ENCODE data around the gene AREL1. TPM values are rescaled to one million over a fixed set of nuclear protein-coding genes. Genes with fewer than 3 reads are reported as not detected.
"Not testable (repeated sequence)": the region's sequence is repeated elsewhere in the genome, so short reads cannot be mapped to it uniquely, and the experiment has no call there.

Gene AREL1
- total RNA-seq: 10 to 100 TPM; 49.7 to 52.9 TPM
- polyA plus RNA-seq: 10 to 100 TPM; 17.3 to 20.6 (median 19.3) TPM
- 71.0 to 110 (median 97.2) reads per million in 6 experiments for total RNA-seq

- H3K9me3 Mint-ChIP-seq: no peaks in the 10 kb centered on the region
- POLR2A ChIA-PET: interaction anchor here (0.9 to 1.4 kb wide), 4 partner anchors 9 to 104 kb away, joined by 3 to 5 read pairs (median 4); no protein-coding TSS in a partner anchor
- peaks cover 5 to 33% (median 10%) of the 10 kb centered on the region in 3 donors for H3K36me3 Mint-ChIP-seq
- H3K4me3 Mint-ChIP-seq: peak within 1 kb of the TSS; percentile 90 to 98 (median 96)
- no peaks in the 10 kb centered on the region for H3K27me3 Mint-ChIP-seq
- peaks cover 21 to 67% (median 61%) of the 10 kb centered on the region in 4 donors for H3K4me1 Mint-ChIP-seq
- DNase-seq (peak; percentile 60 to 90 (median 84)), ATAC-seq (peak; percentile 95)
- peak within 1 kb of the TSS; percentile 95 to 99 (median 98) for H3K27ac Mint-ChIP-seq
Measured at GRCh38 chr14:74712499-74713394, at the start of gene AREL1, which contains the start of gene FCF1. AREL1 (minus strand) TSS chr14:74713080; CDS start chr14:74685615, 27,465 bp downstream. FCF1 (plus strand) TSS chr14:74713144; CDS start chr14:74713198, 54 bp downstream.

- H3K4me3 Mint-ChIP-seq, H3K27me3 Mint-ChIP-seq, H3K36me3 Mint-ChIP-seq, ATAC-seq, H3K9me3 Mint-ChIP-seq, DNase-seq, POLR2A ChIA-PET, H3K4me1 Mint-ChIP-seq, H3K27ac Mint-ChIP-seq: not testable (repeated sequence)
Measured at GRCh38 chr14:74758505-74758904, 45.6 kb upstream of the AREL1 start.

- Mint-ChIP-seq H3K27ac (no peak overlapping the region), H3K4me3 (no peak overlapping the region), H3K4me1 (no peaks in the 10 kb centered on the region), H3K27me3 (no peaks in the 10 kb centered on the region), H3K36me3 (peaks cover 0 to 15% (median 5%) of the 10 kb centered on the region in 3 donors), H3K9me3 (peaks cover 0 to 18% (median 10%) of the 10 kb centered on the region in 9 donors)
- DNase-seq: no peak
- no peak for ATAC-seq
- POLR2A ChIA-PET: no interaction called here
Measured at GRCh38 chr14:74756326-74756725, 43.4 kb upstream of the AREL1 start.

DNA sequence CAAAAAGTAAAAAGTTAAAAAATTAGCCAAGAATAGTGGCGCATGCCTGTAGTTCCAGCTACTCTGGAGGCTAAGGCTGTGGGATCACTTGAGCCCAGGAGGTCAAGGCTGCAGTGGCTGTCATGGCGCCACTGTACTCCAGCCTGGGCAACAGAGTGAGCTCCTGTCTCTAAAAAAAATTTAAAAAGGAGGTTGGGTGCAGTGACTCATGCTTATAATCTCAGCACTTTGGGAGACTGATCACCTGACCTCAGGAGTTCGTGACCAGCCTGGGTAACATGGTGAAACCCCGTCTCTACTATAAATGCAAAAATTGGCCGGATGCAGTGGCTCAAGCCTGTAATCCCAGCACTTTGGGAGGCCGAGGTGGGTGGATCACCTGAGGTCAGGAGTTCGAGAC, 42.0 kb upstream of the AREL1 start:
- H3K4me1 Mint-ChIP-seq: no peaks in the 10 kb centered on the region
- DNase-seq: no peak
- no peak overlapping the region for H3K27ac Mint-ChIP-seq
- no peaks in the 10 kb centered on the region for H3K27me3 Mint-ChIP-seq
- no peak overlapping the region for H3K4me3 Mint-ChIP-seq
- ATAC-seq: no peak
- peaks cover 0 to 15% (median 5%) of the 10 kb centered on the region in 3 donors for H3K36me3 Mint-ChIP-seq
- POLR2A ChIA-PET: interaction anchor here (1.3 kb wide), 1 partner anchor 8 kb away, joined by 4 read pairs; the partner anchor contains the start of gene YLPM1
- peaks cover 0 to 23% (median 10%) of the 10 kb centered on the region in 9 donors for H3K9me3 Mint-ChIP-seq

DNA sequence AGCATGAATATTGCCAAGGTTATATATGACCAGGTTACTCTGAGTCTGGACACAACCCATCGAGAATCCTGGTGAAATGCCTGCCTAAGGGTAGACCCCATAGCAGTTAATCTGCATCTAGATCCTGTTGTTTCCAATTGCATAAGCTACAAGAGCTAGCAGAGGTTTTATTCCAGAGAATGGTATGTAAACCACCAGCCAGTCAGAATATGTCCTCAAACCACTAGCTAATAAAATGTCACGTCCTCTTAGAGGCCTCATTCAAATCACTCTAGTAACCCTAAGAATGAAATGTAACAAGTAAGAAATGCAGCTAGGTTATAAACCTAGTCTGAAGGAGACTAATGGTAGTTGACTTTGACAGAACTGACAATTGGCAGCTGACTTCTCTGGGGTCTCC, 41.3 kb upstream of the AREL1 start:
- H3K36me3 Mint-ChIP-seq: peaks cover 0 to 15% (median 5%) of the 10 kb centered on the region in 3 donors
- H3K9me3 Mint-ChIP-seq: peaks cover 0 to 23% (median 10%) of the 10 kb centered on the region in 9 donors
- POLR2A ChIA-PET: interaction anchor here (1.3 kb wide), 1 partner anchor 9 kb away, joined by 4 read pairs; the partner anchor contains the start of gene YLPM1
- ATAC-seq (no peak), DNase-seq (no peak)
- H3K4me1 Mint-ChIP-seq: no peaks in the 10 kb centered on the region
- no peaks in the 10 kb centered on the region for H3K27me3 Mint-ChIP-seq
- no peak overlapping the region for H3K4me3 Mint-ChIP-seq
- no peak overlapping the region for H3K27ac Mint-ChIP-seq

GRCh38 chr14:74747237-74747636, 34.4 kb upstream of the AREL1 start:
- Mint-ChIP-seq H3K9me3 (peaks cover 0 to 10% (median 4%) of the 10 kb centered on the region in 9 donors), H3K4me3 (no peak overlapping the region)

GRCh38 chr14:74739293-74740030, 26.6 kb upstream of the AREL1 start:
- Mint-ChIP-seq H3K27me3 (no peaks in the 10 kb centered on the region), H3K9me3 (no peaks in the 10 kb centered on the region), H3K4me1 (no peaks in the 10 kb centered on the region), H3K27ac (peak overlapping the region in 1 of 10 donors; percentile 19), H3K4me3 (no peak overlapping the region), H3K36me3 (peaks cover 7 to 51% (median 16%) of the 10 kb centered on the region in 3 donors)
- no peak for DNase-seq
- POLR2A ChIA-PET: no interaction called here
- no peak for ATAC-seq

More at GRCh38 chr14:74747237-74747636, 34.4 kb upstream of the AREL1 start:
- no peak for ATAC-seq
- Mint-ChIP-seq H3K27me3 (no peaks in the 10 kb centered on the region), H3K36me3 (peaks cover 0 to 5% (median 0%) of the 10 kb centered on the region in 3 donors), H3K4me1 (no peaks in the 10 kb centered on the region), H3K27ac (peak overlapping the region in 1 of 10 donors; percentile 20)
- DNase-seq: no peak
- POLR2A ChIA-PET: no interaction called here

GRCh38 chr14:74737753-74738325, 25.0 kb upstream of the AREL1 start:
- Mint-ChIP-seq H3K27ac (peak overlapping the region in 1 of 10 donors; percentile 40), H3K4me3 (no peak overlapping the region), H3K9me3 (no peaks in the 10 kb centered on the region), H3K36me3 (peaks cover 12 to 66% (median 16%) of the 10 kb centered on the region in 3 donors), H3K4me1 (no peaks in the 10 kb centered on the region), H3K27me3 (no peaks in the 10 kb centered on the region)
- POLR2A ChIA-PET: interaction anchor here (0.6 kb wide), 1 partner anchor 16 kb away, joined by 4 read pairs; no protein-coding TSS in a partner anchor
- ATAC-seq (no peak), DNase-seq (no peak)

GRCh38 chr14:74735125-74735524, 22.2 kb upstream of the AREL1 start:
- DNase-seq (no peak), ATAC-seq (no peak)
- Mint-ChIP-seq H3K4me1 (no peaks in the 10 kb centered on the region), H3K4me3 (no peak overlapping the region), H3K36me3 (peaks cover 12 to 85% (median 16%) of the 10 kb centered on the region in 3 donors), H3K27me3 (no peaks in the 10 kb centered on the region), H3K27ac (no peak overlapping the region), H3K9me3 (no peaks in the 10 kb centered on the region)
- POLR2A ChIA-PET: no interaction called here

- no peak for DNase-seq
- no peak overlapping the region for H3K4me3 Mint-ChIP-seq
- POLR2A ChIA-PET: no interaction called here
- H3K4me1 Mint-ChIP-seq: peaks cover 0 to 5% (median 2%) of the 10 kb centered on the region in 4 donors
- no peaks in the 10 kb centered on the region for H3K27me3 Mint-ChIP-seq
- ATAC-seq: no peak
- no peaks in the 10 kb centered on the region for H3K9me3 Mint-ChIP-seq
- H3K27ac Mint-ChIP-seq: no peak overlapping the region
- peaks cover 7 to 79% (median 12%) of the 10 kb centered on the region in 3 donors for H3K36me3 Mint-ChIP-seq
Measured at GRCh38 chr14:74733221-74733620, 20.3 kb upstream of the AREL1 start.

GRCh38 chr14:74732387-74732786, 19.5 kb upstream of the AREL1 start:
- ATAC-seq (no peak), DNase-seq (no peak)
- Mint-ChIP-seq H3K4me3 (no peak overlapping the region), H3K27ac (peak overlapping the region in 1 of 10 donors; percentile 16), H3K27me3 (no peaks in the 10 kb centered on the region), H3K9me3 (no peaks in the 10 kb centered on the region), H3K36me3 (peaks cover 7 to 74% (median 12%) of the 10 kb centered on the region in 3 donors), H3K4me1 (peaks cover 0 to 5% (median 2%) of the 10 kb centered on the region in 4 donors)
- POLR2A ChIA-PET: interaction anchor here (0.6 kb wide), 1 partner anchor 12 kb away, joined by 5 read pairs; no protein-coding TSS in a partner anchor

DNA sequence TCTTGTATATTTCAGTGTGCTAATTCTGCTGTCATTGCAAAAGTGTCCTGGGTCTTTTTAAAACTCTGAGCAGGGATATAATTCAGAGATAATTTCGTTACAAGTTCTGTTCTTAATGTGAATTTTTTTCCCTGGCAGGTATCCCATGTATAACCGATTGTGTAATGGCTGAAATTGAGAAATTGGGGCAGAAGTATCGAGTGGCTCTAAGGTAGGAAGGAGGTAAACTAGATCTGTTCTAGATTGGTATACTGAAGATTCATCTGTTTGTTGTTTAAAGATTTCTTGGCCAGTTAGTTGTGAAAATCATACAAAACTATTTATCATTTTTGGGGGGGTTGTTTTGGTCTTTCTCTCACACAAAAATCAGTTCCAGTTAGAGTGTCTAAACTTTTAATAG, 10.3 kb upstream of the AREL1 start:
- H3K4me3 Mint-ChIP-seq: no peak overlapping the region
- ATAC-seq (no peak), DNase-seq (no peak)
- H3K9me3 Mint-ChIP-seq: no peaks in the 10 kb centered on the region
- H3K27ac Mint-ChIP-seq: no peak overlapping the region
- POLR2A ChIA-PET: interaction anchor here (0.6 kb wide), 1 partner anchor 744 kb away, joined by 3 read pairs; no protein-coding TSS in a partner anchor
- H3K27me3 Mint-ChIP-seq: no peaks in the 10 kb centered on the region
- peaks cover 0 to 2% (median under 1%) of the 10 kb centered on the region in 4 donors for H3K4me1 Mint-ChIP-seq
- H3K36me3 Mint-ChIP-seq: peaks cover 4 to 65% (median 13%) of the 10 kb centered on the region in 3 donors

All from naive thymus-derived CD8-positive, alpha-beta T cell (primary cell).